Thoracic aorta (tissue), 2 donors: ENCODE measurements around the gene CUTA. TPM values are rescaled to one million over a fixed set of nuclear protein-coding genes. Genes with fewer than 3 reads are reported as not detected.
A peak's percentile ranks its signal among the peaks of the same experiment; 100 is the strongest.

ENCODE experiments used
- ATAC-seq: fragments of 150-250 bp; one replicate; pipeline ENCODE4 v1.8.0; 2017; ENCODE audit warnings: low read depth; ENCODE audit not compliant: insufficient number of reproducible peaks, low FRiP score
- DNase-seq: peaks from one replicate; pipeline ENCODE4 v3.0.0-alpha.2; 2020; ENCODE audit warnings: low spot score
- H3K27ac ChIP-seq, 2 donors: fragments of 200-600 bp; sonication (generic); 1 replicate in 1 of 2; 2 replicates in 1 of 2; pipeline ENCODE4 v1.5.1; 2016; ENCODE audit warnings: mild to moderate bottlenecking in 2 of 2, moderate library complexity in 2 of 2
- H3K27me3 ChIP-seq: fragments of 200-600 bp; sonication (generic); replicated peaks from 2 replicates; pipeline ENCODE4 v1.6.0; 2016; ENCODE audit warnings: mild to moderate bottlenecking; ENCODE audit not compliant: insufficient read depth
- H3K36me3 ChIP-seq: fragments of 200-600 bp; sonication (generic); one replicate; pipeline ENCODE4 v1.5.1; 2016
- H3K4me1 ChIP-seq, 2 donors: fragments of 200-600 bp; sonication (generic); 1 replicate in 1 of 2; 2 replicates in 1 of 2; pipeline versions ENCODE4 v1.5.1 to v1.6.0; 2016; ENCODE audit warnings: low read depth in 2 of 2, mild to moderate bottlenecking in 1 of 2; ENCODE audit not compliant: control insufficient read depth in 1 of 2
- H3K4me3 ChIP-seq: fragments of 200-600 bp; sonication (generic); 2 replicates; pipeline ENCODE4 v1.5.1; 2016; ENCODE audit warnings: mild to moderate bottlenecking
- H3K9me3 ChIP-seq: fragments of 200-600 bp; sonication (generic); 2 replicates; pipeline ENCODE4 v1.5.1; 2016
- total RNA-seq, 2 donors: library from RNA; depleted of rRNA; stranded (reverse); fragments of >200 nt; gene quantifications; one replicate each; pipeline versions ENCODE4 v1.1.0 to v1.2.3, GENCODE V29; 2016
- TF ChIP-seq, protein P1 (sequence below): fragments of 200-600 bp; sonication (generic); IDR thresholded peaks from one replicate; pipeline ENCODE4 v1.5.1; 2019; ENCODE audit warnings: antibody characterized with exemption

The CUTA gene
- total RNA-seq, 2 donors from 2014 or later, result 60.3 to 207 TPM

DNA sequence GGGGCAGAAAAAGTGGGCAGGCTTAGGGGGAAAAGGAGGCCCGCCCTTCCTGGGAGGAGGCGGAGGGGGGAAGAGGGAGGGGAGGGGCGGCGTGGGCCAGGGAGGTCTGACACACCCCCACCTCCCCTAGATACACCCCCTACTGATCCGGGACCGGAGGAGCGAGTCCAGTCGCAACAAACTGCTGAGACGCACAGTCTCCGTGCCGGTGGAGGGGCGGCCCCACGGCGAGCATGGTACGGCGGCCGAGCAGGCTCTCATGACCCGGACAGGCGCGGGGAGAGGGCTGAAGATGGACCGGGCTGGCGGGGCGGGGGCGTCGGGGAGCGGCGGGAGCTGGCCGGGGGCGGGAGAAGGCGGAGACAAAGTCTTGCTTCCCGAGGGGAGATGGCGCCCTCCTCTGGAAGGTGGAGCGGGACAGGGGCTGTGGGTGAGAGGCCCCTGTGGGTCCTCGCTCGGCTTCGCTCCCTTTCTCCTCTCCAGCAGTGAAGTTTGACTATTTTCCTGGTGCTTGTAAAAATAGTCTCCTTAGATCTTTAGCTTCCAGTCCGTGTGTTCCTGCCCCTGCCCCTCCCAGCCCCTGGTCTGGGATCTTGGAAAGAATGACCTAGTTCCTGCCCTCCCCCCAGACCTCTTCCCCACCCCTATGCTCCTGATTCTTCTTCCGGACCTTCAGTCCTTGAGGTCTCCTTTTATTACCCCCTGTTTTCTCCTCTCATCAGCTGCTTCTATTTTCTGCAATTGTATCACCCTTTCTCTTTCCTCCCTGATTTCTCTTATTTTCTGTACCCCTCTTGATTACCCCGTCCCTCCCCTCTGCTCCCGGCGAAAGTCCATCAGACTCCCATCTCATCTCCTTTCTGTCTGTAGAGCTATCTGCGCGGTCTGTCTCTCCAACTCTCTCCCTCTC is 8.0 kb upstream of the CUTA start:
- ATAC-seq, result peak; percentile 75
- H3K4me1 ChIP-seq, result peaks cover 24 to 49% of the 10 kb centered on the region in 2 donors

DNA sequence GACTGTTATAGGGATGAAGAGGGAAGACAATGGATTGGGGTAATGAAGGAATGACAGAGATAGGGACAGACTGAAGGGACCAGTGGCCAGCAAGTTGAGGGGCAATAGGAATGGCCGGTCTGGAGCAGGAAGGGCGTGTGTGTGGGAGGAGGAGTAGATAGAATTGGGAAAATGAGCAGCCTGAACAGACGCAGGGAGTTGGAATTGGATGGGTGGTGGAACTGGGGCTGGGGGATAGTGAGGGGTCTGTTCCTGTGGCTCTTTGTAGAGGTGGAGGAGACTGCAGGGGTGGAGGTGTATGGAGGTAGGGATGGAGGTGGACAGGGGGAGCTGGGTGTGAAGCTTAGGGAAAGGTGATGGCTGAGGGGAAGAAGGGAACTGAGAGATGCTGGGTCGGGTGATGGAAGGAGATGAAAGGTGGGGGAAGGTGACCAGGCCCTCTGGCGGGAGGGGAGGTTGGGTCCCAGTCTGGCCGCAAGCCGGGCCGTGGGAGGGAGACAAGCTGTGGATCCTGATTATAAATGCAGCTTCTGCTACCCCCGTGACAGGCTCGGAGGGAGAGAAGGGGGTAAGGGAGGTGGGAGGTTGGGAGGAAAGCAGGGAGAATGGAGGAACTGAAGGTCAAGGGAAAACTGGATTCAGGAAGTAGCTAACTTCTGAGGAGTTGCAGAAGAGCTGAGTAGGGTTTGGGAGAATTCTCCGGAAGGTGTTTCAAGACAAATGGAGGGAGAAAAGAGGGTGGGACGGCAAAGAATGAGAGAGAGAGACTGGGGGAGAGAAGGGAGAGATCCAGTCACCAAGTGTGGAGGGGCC is 7.2 kb upstream of the CUTA start:
- peak overlapping the region; percentile 69 for H3K4me3 ChIP-seq
- H3K27me3 ChIP-seq, result no peaks in the 10 kb centered on the region
- TF ChIP-seq, protein P1, sequence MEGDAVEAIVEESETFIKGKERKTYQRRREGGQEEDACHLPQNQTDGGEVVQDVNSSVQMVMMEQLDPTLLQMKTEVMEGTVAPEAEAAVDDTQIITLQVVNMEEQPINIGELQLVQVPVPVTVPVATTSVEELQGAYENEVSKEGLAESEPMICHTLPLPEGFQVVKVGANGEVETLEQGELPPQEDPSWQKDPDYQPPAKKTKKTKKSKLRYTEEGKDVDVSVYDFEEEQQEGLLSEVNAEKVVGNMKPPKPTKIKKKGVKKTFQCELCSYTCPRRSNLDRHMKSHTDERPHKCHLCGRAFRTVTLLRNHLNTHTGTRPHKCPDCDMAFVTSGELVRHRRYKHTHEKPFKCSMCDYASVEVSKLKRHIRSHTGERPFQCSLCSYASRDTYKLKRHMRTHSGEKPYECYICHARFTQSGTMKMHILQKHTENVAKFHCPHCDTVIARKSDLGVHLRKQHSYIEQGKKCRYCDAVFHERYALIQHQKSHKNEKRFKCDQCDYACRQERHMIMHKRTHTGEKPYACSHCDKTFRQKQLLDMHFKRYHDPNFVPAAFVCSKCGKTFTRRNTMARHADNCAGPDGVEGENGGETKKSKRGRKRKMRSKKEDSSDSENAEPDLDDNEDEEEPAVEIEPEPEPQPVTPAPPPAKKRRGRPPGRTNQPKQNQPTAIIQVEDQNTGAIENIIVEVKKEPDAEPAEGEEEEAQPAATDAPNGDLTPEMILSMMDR, result no peak
- ATAC-seq (no peak), DNase-seq (no peak)
- H3K4me1 ChIP-seq, result peaks cover 24 to 44% of the 10 kb centered on the region in 2 donors
- H3K36me3 ChIP-seq, result no peaks in the 10 kb centered on the region
- peak overlapping the region; percentile 66 to 86 for H3K27ac ChIP-seq
- no peaks in the 10 kb centered on the region for H3K9me3 ChIP-seq

More for the DNA sequence above, 8.0 kb upstream of the CUTA start:
- Histone ChIP-seq H3K4me3 (peak overlapping the region; percentile 69), H3K27me3 (no peaks in the 10 kb centered on the region), H3K36me3 (no peaks in the 10 kb centered on the region), H3K9me3 (no peaks in the 10 kb centered on the region), H3K27ac (peak overlapping the region; percentile 66 to 86)
- DNase-seq, result peak; percentile 64
- TF ChIP-seq, protein P1, result peak; percentile 53

DNA sequence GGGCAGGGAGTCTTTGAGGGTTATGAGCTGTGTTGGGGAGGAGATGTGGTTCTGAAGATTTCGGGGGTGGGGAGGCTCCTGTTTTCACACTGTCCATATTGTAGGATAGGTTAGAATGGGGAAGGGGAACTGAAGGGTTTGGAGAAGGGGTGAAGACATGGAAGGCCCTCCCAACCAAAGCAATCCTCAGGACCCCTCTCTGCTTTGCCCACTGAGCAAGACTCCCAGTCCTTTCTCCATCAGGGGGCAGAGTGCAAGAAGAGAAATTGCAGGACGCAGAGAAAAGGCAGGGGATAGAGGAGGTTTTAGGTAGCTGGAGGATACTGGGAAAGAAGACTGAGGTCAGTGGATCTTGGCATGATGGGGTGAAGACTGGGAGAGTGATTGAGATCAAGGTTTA is 5.9 kb upstream of the CUTA start:
- TF ChIP-seq, protein P1, result no peak
- Histone ChIP-seq H3K27ac (peak overlapping the region in 1 of 2 donors; percentile 66), H3K4me1 (peaks cover 28 to 45% of the 10 kb centered on the region in 2 donors), H3K9me3 (no peaks in the 10 kb centered on the region), H3K4me3 (no peak overlapping the region), H3K36me3 (no peaks in the 10 kb centered on the region), H3K27me3 (no peaks in the 10 kb centered on the region)
- DNase-seq (no peak), ATAC-seq (no peak)

DNA sequence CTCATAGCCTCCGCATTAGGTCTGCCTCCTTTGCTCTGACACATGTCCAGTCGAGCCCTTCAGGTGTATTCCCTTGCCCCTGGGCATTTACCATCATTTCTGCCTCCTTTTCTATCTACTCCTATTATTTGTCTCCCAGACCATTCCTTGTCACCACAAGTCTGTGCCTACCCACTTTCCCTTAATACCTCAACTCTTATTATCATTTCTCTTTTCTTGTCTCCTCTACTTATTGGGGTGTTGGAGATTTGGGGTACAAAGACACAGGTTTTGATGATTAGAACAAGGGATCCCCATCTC is 3.4 kb upstream of the CUTA start:
- TF ChIP-seq, protein P1, result no peak
- DNase-seq (no peak), ATAC-seq (no peak)
- no peak overlapping the region for H3K4me3 ChIP-seq
- H3K4me1 ChIP-seq, result peaks cover 24 to 45% of the 10 kb centered on the region in 2 donors
- no peaks in the 10 kb centered on the region for H3K9me3 ChIP-seq
- no peaks in the 10 kb centered on the region for H3K27me3 ChIP-seq
- H3K36me3 ChIP-seq, result no peaks in the 10 kb centered on the region
- peak overlapping the region in 1 of 2 donors; percentile 5 for H3K27ac ChIP-seq
